Activated CD4-positive, alpha-beta T cell treated with anti-CD3 and anti-CD28 coated beads, Interleukin-2, amount 10 ng/mL, durations not matched to agents 24 days and 14 days (primary cell): ENCODE results near the gene KCNJ13. TPM values are rescaled to one million over a fixed set of nuclear protein-coding genes. Genes with fewer than 3 reads are reported as not detected.
"Not testable (repeated sequence)": the region's sequence is repeated elsewhere in the genome, so short reads cannot be mapped to it uniquely, and the experiment has no call there.

ENCODE experiments used
- DNase-seq: peaks from one replicate; pipeline ENCODE4 v3.0.0; 2022
- H3K27ac Mint-ChIP-seq: one replicate; pipeline ENCODE4 v1.8.0; 2022; ENCODE audit warnings: mild to moderate bottlenecking, mixed read lengths
- H3K27me3 Mint-ChIP-seq: one replicate; pipeline ENCODE4 v1.8.0; 2022; ENCODE audit warnings: mixed read lengths
- H3K36me3 Mint-ChIP-seq: one replicate; pipeline ENCODE4 v1.8.0; 2022; ENCODE audit warnings: low read depth, mild to moderate bottlenecking, mixed read lengths
- H3K4me1 Mint-ChIP-seq: one replicate; pipeline ENCODE4 v1.8.0; 2021; ENCODE audit warnings: mixed read lengths
- H3K4me3 Mint-ChIP-seq: one replicate; pipeline ENCODE4 v1.8.0; 2022; ENCODE audit warnings: mild to moderate bottlenecking, moderate library complexity, mixed read lengths
- H3K9me3 Mint-ChIP-seq: one replicate; pipeline ENCODE4 v1.8.0; 2021; ENCODE audit warnings: mixed read lengths
- intact Hi-C: fragments of 100-400 bp; cut with micrococcal nuclease; formaldehyde crosslinking; loops from one replicate; pipeline ENCODE4 v1.15.1; 2023
- total RNA-seq: library from RNA; stranded (reverse); gene quantifications from 2 replicates; pipeline ENCODE4 v1.2.3, GENCODE V29; 2022

Gene KCNJ13
- total RNA-seq, 1 donor from 2014 or later: not detected

GRCh38 chr2:232749331-232749730, 27.0 kb downstream of the KCNJ13 start:
- Mint-ChIP-seq H3K4me3 (no peak overlapping the region), H3K36me3 (peaks cover 47% of the 10 kb centered on the region), H3K27me3 (no peaks in the 10 kb centered on the region), H3K9me3 (no peaks in the 10 kb centered on the region), H3K4me1 (peaks cover 20% of the 10 kb centered on the region), H3K27ac (peak overlapping the region; percentile 31)
- intact Hi-C loops: no loop called here
- DNase-seq: no peak

- peaks cover 4% of the 10 kb centered on the region for H3K9me3 Mint-ChIP-seq
- H3K4me1 Mint-ChIP-seq: peaks cover 25% of the 10 kb centered on the region
- no peak for DNase-seq
- H3K27me3 Mint-ChIP-seq: no peaks in the 10 kb centered on the region
- H3K36me3 Mint-ChIP-seq: peaks cover 49% of the 10 kb centered on the region
- H3K4me3 Mint-ChIP-seq: no peak overlapping the region
- intact Hi-C loops: no loop called here
- H3K27ac Mint-ChIP-seq: peak overlapping the region; percentile 47
Observed at GRCh38 chr2:232748038-232748437, 28.3 kb downstream of the KCNJ13 start.

GRCh38 chr2:232744963-232745362, 31.4 kb downstream of the KCNJ13 start:
- no peak overlapping the region for H3K27ac Mint-ChIP-seq
- no peaks in the 10 kb centered on the region for H3K27me3 Mint-ChIP-seq
- H3K9me3 Mint-ChIP-seq: peaks cover 4% of the 10 kb centered on the region
- intact Hi-C loops: no loop called here
- no peak overlapping the region for H3K4me3 Mint-ChIP-seq
- H3K4me1 Mint-ChIP-seq: peaks cover 24% of the 10 kb centered on the region
- no peak for DNase-seq
- peaks cover 42% of the 10 kb centered on the region for H3K36me3 Mint-ChIP-seq

GRCh38 chr2:232741972-232742371, 34.4 kb downstream of the KCNJ13 start:
- no peak overlapping the region for H3K4me3 Mint-ChIP-seq
- DNase-seq: no peak
- intact Hi-C loops: no loop called here
- peaks cover 12% of the 10 kb centered on the region for H3K4me1 Mint-ChIP-seq
- H3K27ac Mint-ChIP-seq: no peak overlapping the region
- peaks cover 4% of the 10 kb centered on the region for H3K9me3 Mint-ChIP-seq
- H3K36me3 Mint-ChIP-seq: peaks cover 32% of the 10 kb centered on the region
- H3K27me3 Mint-ChIP-seq: no peaks in the 10 kb centered on the region

GRCh38 chr2:232741294-232741693, 35.1 kb downstream of the KCNJ13 start:
- Mint-ChIP-seq H3K4me3 (no peak overlapping the region), H3K36me3 (peaks cover 35% of the 10 kb centered on the region), H3K27ac (no peak overlapping the region), H3K4me1 (peaks cover 12% of the 10 kb centered on the region), H3K27me3 (no peaks in the 10 kb centered on the region), H3K9me3 (peaks cover 4% of the 10 kb centered on the region)
- intact Hi-C loops: no loop called here
- no peak for DNase-seq

GRCh38 chr2:232731470-232731869, 44.9 kb downstream of the KCNJ13 start:
- peaks cover 18% of the 10 kb centered on the region for H3K4me1 Mint-ChIP-seq
- no peak overlapping the region for H3K27ac Mint-ChIP-seq
- DNase-seq: no peak
- H3K9me3 Mint-ChIP-seq: no peaks in the 10 kb centered on the region
- peaks cover 41% of the 10 kb centered on the region for H3K36me3 Mint-ChIP-seq
- intact Hi-C loops: no loop called here
- no peaks in the 10 kb centered on the region for H3K27me3 Mint-ChIP-seq
- H3K4me3 Mint-ChIP-seq: no peak overlapping the region

- H3K36me3 Mint-ChIP-seq: peaks cover 50% of the 10 kb centered on the region
- no peak for DNase-seq
- intact Hi-C loops: no loop called here
- peaks cover 15% of the 10 kb centered on the region for H3K4me1 Mint-ChIP-seq
- H3K27me3 Mint-ChIP-seq: no peaks in the 10 kb centered on the region
- H3K9me3 Mint-ChIP-seq: no peaks in the 10 kb centered on the region
- H3K27ac Mint-ChIP-seq: no peak overlapping the region
- H3K4me3 Mint-ChIP-seq: no peak overlapping the region
Observed at GRCh38 chr2:232728785-232729184, 47.6 kb downstream of the KCNJ13 start.

- intact Hi-C loops: no loop called here
- DNase-seq: no peak
Observed at GRCh38 chr2:232723027-232723426, 53.3 kb downstream of the KCNJ13 start.

GRCh38 chr2:232721882-232722281, 54.5 kb downstream of the KCNJ13 start:
- peaks cover 8% of the 10 kb centered on the region for H3K9me3 Mint-ChIP-seq
- intact Hi-C loops: no loop called here
- DNase-seq: no peak
- peaks cover 23% of the 10 kb centered on the region for H3K4me1 Mint-ChIP-seq
- no peaks in the 10 kb centered on the region for H3K27me3 Mint-ChIP-seq
- peak overlapping the region; percentile 10 for H3K4me3 Mint-ChIP-seq
- H3K36me3 Mint-ChIP-seq: peaks cover 62% of the 10 kb centered on the region
- peak overlapping the region; percentile 51 for H3K27ac Mint-ChIP-seq

More at GRCh38 chr2:232723027-232723426, 53.3 kb downstream of the KCNJ13 start:
- H3K36me3 Mint-ChIP-seq: peaks cover 64% of the 10 kb centered on the region
- peak overlapping the region; percentile 34 for H3K27ac Mint-ChIP-seq
- H3K27me3 Mint-ChIP-seq: no peaks in the 10 kb centered on the region
- H3K4me1 Mint-ChIP-seq: peaks cover 32% of the 10 kb centered on the region
- peaks cover 5% of the 10 kb centered on the region for H3K9me3 Mint-ChIP-seq
- no peak overlapping the region for H3K4me3 Mint-ChIP-seq

- H3K36me3 Mint-ChIP-seq: peaks cover 63% of the 10 kb centered on the region
Observed at GRCh38 chr2:232721261-232721660, 55.1 kb downstream of the KCNJ13 start.

GRCh38 chr2:232720056-232720455, 56.3 kb downstream of the KCNJ13 start:
- H3K36me3 Mint-ChIP-seq: peaks cover 63% of the 10 kb centered on the region
- H3K27me3 Mint-ChIP-seq, H3K9me3 Mint-ChIP-seq, H3K4me3 Mint-ChIP-seq, H3K27ac Mint-ChIP-seq, intact Hi-C loops, DNase-seq: not testable (repeated sequence)
- peaks cover 31% of the 10 kb centered on the region for H3K4me1 Mint-ChIP-seq

More at GRCh38 chr2:232721261-232721660, 55.1 kb downstream of the KCNJ13 start:
- intact Hi-C loops: no loop called here
- DNase-seq: no peak
- H3K9me3 Mint-ChIP-seq: peaks cover 8% of the 10 kb centered on the region
- peak overlapping the region; percentile 10 for H3K4me3 Mint-ChIP-seq
- H3K4me1 Mint-ChIP-seq: peaks cover 24% of the 10 kb centered on the region
- peak overlapping the region; percentile 51 for H3K27ac Mint-ChIP-seq
- no peaks in the 10 kb centered on the region for H3K27me3 Mint-ChIP-seq

Other genes starting within 250 kb of the KCNJ13 start
- gene CHRNG, start 236.9 kb downstream of the KCNJ13 start, total RNA-seq: not detected in 2 replicates
- gene TIGD1, start 226.0 kb downstream of the KCNJ13 start, total RNA-seq: 8.5 and 9.4 TPM in 2 replicates
- 89.9 and 93.2 TPM in 2 replicates for gene EIF4E2, start 225.9 kb downstream of the KCNJ13 start, total RNA-seq
- gene EFHD1, start 143.0 kb downstream of the KCNJ13 start, total RNA-seq: 0.31 and 0.49 TPM in 2 replicates
- 71.9 and 72.0 TPM in 2 replicates for gene GIGYF2, start 79.2 kb downstream of the KCNJ13 start, total RNA-seq
- 1.0 and 1.2 TPM in 2 replicates for gene SNORC, start 93.7 kb upstream of the KCNJ13 start, total RNA-seq
- 1.2 and 1.3 TPM in 2 replicates for gene NGEF, start 236.7 kb upstream of the KCNJ13 start, total RNA-seq